BE2C (cell line): ENCODE data around the gene MBNL1.

Source experiments
- DNase-seq: peaks from one replicate; pipeline ENCODE4 v3.0.0-alpha.2; 2020
- H3K27me3 ChIP-seq: fragments of 250-450 bp; sonication (Bioruptor Pico); 2 replicates; pipeline ENCODE4 v1.5.1; 2020; ENCODE audit warnings: mild to moderate bottlenecking
- H3K36me3 ChIP-seq: fragments of 250-450 bp; sonication (Bioruptor Pico); 2 replicates; pipeline ENCODE4 v1.5.1; 2020; ENCODE audit warnings: mild to moderate bottlenecking
- H3K4me1 ChIP-seq: fragments of 250-450 bp; sonication (Bioruptor Pico); 2 replicates; pipeline ENCODE4 v1.5.1; 2020
- H3K4me3 ChIP-seq: 2 replicates; pipeline ENCODE4 v1.5.1; 2011; ENCODE audit warnings: low read depth, low read length
- H3K9me3 ChIP-seq: fragments of 250-450 bp; sonication (Bioruptor Pico); 2 replicates; pipeline ENCODE4 v1.5.1; 2020
- CTCF ChIP-seq: IDR thresholded peaks from 2 replicates; pipeline ENCODE4 v1.5.1; 2012; ENCODE audit warnings: mild to moderate bottlenecking, low read depth, low read length

MBNL1 gene

GRCh38 chr3:152287898-152288576, 19.3 kb downstream of the MBNL1 start:
- TF ChIP-seq CTCF, result no peak
- no peak for DNase-seq
- H3K4me1 ChIP-seq, result peaks cover 20% of the 10 kb centered on the region

GRCh38 chr3:152288681-152289080, 20.0 kb downstream of the MBNL1 start:
- Histone ChIP-seq H3K36me3 (no peaks in the 10 kb centered on the region; the same call in 1 of the 2 replicates), H3K27me3 (no peaks in the 10 kb centered on the region), H3K9me3 (no peaks in the 10 kb centered on the region; the same call in 1 of the 2 replicates), H3K4me1 (peaks cover 13% of the 10 kb centered on the region), H3K4me3 (no peak overlapping the region)
- no peak for TF ChIP-seq CTCF
- no peak for DNase-seq

More at GRCh38 chr3:152287898-152288576, 19.3 kb downstream of the MBNL1 start:
- H3K9me3 ChIP-seq, result no peaks in the 10 kb centered on the region; the same call in 1 of the 2 replicates
- H3K27me3 ChIP-seq, result no peaks in the 10 kb centered on the region
- no peak overlapping the region for H3K4me3 ChIP-seq
- H3K36me3 ChIP-seq, result no peaks in the 10 kb centered on the region; the same call in 1 of the 2 replicates

- H3K27me3 ChIP-seq, result no peaks in the 10 kb centered on the region
- no peak for DNase-seq
- H3K9me3 ChIP-seq, result no peaks in the 10 kb centered on the region; the same call in 1 of the 2 replicates
- H3K4me1 ChIP-seq, result peaks cover 11% of the 10 kb centered on the region
- H3K4me3 ChIP-seq, result no peak overlapping the region
- H3K36me3 ChIP-seq, result no peaks in the 10 kb centered on the region; the same call in 1 of the 2 replicates
- no peak for TF ChIP-seq CTCF
Observed at GRCh38 chr3:152289708-152290107, 21.0 kb downstream of the MBNL1 start.

GRCh38 chr3:152290374-152290773, 21.6 kb downstream of the MBNL1 start:
- Histone ChIP-seq H3K4me3 (no peak overlapping the region), H3K4me1 (peaks cover 11% of the 10 kb centered on the region), H3K36me3 (no peaks in the 10 kb centered on the region; the same call in 1 of the 2 replicates), H3K9me3 (no peaks in the 10 kb centered on the region; the same call in 1 of the 2 replicates), H3K27me3 (no peaks in the 10 kb centered on the region)
- DNase-seq, result no peak
- TF ChIP-seq CTCF, result no peak

- no peak for TF ChIP-seq CTCF
- H3K9me3 ChIP-seq, result no peaks in the 10 kb centered on the region; the same call in 1 of the 2 replicates
- peaks cover 15% of the 10 kb centered on the region for H3K4me1 ChIP-seq
- no peak for DNase-seq
- no peak overlapping the region for H3K4me3 ChIP-seq
- no peaks in the 10 kb centered on the region; the same call in 1 of the 2 replicates for H3K36me3 ChIP-seq
- H3K27me3 ChIP-seq, result no peaks in the 10 kb centered on the region
Observed at GRCh38 chr3:152291238-152291637, 22.5 kb downstream of the MBNL1 start.

GRCh38 chr3:152291649-152292066, 22.9 kb downstream of the MBNL1 start:
- H3K4me1 ChIP-seq, result peaks cover 15% of the 10 kb centered on the region
- no peaks in the 10 kb centered on the region for H3K27me3 ChIP-seq
- H3K9me3 ChIP-seq, result no peaks in the 10 kb centered on the region; the same call in 1 of the 2 replicates
- H3K36me3 ChIP-seq, result no peaks in the 10 kb centered on the region; the same call in 1 of the 2 replicates
- no peak overlapping the region for H3K4me3 ChIP-seq
- TF ChIP-seq CTCF, result no peak
- no peak for DNase-seq
